NCI-H345 treated with DMSO at 0.1 percent for 48 hours (cell line): ENCODE measurements around the gene KDM4C.
"Not testable (repeated sequence)": the region's sequence is repeated elsewhere in the genome, so short reads cannot be mapped to it uniquely, and the experiment has no call there.

Experiments
- DNase-seq: peaks from one replicate; lab custom pipeline; 2025; ENCODE audit not compliant: unreplicated experiment; lab: John Stamatoyannopoulos, UW

The KDM4C gene

GRCh38 chr9:6928863-6929262, 171.1 kb downstream of the KDM4C start:
- DNase-seq: no peak

DNA sequence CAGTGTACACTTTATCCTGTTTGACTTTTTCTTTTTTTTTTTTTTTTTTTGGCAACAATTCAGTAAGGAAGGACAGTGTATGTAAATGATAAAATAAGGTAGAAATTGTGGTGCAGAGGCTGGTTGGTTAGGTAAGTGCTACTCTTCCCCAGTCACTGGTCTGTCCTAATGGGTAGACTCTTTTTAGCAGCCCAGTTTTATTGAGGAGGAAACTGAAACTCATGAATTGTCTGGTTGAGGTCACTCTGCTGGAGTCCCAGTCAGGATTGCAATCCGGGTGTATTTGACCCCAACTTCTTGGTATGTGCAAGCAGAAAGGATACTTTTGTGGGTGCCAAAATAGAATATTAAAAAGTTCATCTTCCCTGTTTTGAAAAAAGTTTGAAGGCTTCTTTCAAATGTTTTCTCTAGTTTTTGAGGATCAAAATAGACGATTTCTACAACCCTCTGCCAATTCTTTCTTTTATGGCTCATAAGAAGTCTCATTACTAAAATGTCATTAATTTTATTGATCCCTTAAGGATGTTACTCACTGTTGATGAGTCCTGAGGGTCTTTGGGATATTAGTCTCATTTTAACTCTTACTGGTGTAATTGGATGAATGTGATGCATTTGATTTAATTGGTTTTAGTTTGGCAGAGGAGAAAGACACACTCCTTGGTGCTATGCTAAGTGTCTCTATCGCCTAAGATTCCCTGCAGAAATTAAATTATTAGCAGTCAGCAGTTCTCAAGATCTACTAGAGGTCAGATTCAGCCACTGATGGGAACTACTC, 171.9 kb downstream of the KDM4C start:
- DNase-seq: no peak

DNA sequence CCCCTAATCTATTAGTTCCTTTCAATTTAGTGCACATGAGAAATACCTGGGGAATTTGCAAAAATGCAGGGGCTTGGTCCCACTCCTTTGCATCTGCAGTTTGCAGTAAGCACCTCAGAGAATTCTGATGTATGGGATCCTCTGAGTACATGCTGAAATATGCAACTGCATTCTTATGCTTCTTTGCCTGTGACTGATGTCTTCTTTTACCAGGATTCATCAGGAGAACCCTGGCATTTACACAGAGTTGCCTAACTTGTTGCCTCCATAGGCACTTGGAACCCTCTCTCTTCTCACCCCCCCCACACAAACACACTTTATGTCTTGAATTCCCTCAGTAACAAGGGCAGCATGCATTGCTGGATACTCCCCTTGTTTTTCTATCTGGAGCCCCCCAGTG, 173.1 kb downstream of the KDM4C start:
- no peak for DNase-seq

GRCh38 chr9:6931913-6932312, 174.1 kb downstream of the KDM4C start:
- DNase-seq: no peak

- DNase-seq: no peak
These were observed 178.3 kb downstream of the KDM4C start for GRCh38 chr9:6936103-6936502.

DNA sequence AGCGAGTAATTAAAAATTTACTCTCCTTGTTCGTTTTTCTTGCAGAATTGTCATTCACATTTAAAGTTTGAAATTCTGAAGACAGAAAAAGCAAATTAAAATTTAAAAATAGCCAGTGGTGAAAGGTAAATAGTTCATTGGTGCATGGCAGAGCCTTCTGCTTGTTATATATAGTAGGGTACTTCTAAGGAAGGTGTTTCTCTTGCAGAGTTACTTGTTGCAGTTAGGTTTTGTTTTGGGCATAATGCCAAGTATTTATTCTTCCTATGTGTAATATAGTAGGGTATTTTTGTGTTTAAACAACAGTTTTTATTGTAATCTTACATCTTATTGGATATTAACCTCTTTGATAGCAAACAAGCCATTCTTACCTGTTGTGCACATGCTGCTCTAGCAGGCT, 179.4 kb downstream of the KDM4C start:
- no peak for DNase-seq

DNA sequence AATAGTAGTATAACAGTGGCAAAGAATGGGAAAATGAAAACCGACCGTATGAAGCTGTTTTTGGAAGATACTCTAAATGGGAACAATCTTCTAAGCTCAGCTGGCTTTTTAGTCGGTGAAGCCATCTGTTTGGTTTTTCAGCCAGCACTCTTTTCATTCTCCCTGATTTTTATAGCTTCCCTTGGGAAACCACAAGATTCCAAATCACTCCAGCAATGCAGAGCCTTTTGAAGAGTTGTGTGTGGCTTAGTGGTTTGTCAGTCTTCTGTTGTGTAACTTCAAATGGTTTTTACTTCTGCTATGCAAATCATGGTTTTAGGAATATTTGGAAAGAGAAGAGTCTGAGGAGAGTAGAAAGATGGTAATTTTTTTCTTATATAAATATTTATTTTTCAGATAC, 180.7 kb downstream of the KDM4C start:
- DNase-seq: no peak

GRCh38 chr9:6938873-6939272, 181.1 kb downstream of the KDM4C start:
- no peak for DNase-seq

DNA sequence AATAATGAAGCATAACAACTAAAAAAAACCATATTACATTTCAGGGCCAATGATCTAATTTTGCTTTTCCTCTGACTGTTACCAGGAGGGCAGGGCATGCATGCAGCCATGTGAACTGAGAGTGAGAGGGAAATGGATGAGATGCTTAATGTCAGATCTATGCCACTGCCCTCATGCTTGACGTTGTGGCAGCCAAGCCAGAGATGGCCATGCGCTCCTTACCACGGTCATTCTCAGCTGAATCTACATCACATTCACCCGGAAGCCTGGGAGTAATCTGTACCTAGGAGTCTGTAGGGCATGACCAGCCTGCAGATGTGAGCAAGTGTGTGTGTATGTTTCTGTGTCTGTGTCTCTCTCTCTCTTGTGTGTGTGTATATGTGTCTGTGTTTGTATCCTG, 183.7 kb downstream of the KDM4C start:
- DNase-seq: no peak

- no peak for DNase-seq
These were observed 184.6 kb downstream of the KDM4C start for GRCh38 chr9:6942406-6942805.

DNA sequence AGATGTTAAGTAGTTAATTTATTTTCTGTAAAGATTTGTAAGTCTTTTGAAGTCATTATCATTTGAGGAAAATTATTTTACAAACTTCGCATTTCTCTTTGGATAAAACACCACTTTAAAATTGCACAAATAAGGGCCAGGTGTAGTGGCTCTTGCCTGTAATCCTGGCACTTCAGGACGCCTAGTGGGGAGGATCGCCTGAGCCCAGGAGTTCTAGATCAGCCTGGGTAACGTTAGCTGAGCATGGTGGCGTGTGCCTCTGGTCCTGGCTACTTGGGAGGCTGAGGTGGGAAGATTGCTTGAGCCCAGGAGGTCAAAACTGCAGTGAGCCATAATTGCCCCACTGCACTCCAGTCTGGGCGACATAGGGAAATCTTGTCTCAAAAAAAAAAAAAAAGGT, 185.5 kb downstream of the KDM4C start:
- no peak for DNase-seq

DNA sequence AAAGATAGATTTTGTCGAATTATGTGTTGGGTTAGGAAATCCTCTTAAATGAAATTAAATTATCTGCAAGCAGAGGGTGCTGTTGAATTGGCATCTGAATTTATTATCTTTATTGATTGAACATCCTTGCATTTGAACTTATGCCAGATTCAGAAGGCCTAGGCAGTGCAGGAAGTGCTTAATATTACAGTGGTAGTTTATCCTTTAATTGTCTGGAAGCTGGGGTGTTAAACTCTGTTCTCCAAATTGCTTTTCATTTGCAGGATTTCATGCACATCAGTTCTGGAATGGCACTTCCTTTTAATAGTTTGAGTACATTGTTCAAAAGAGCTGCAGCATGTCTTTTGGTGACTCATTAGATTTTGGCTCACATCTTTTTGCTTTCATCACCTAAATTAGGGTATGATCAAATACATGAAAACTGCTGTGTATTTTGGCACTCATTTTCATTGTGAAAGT, 186.3 kb downstream of the KDM4C start:
- DNase-seq: peak; percentile 29

GRCh38 chr9:6944896-6945295, 187.1 kb downstream of the KDM4C start:
- DNase-seq: no peak

DNA sequence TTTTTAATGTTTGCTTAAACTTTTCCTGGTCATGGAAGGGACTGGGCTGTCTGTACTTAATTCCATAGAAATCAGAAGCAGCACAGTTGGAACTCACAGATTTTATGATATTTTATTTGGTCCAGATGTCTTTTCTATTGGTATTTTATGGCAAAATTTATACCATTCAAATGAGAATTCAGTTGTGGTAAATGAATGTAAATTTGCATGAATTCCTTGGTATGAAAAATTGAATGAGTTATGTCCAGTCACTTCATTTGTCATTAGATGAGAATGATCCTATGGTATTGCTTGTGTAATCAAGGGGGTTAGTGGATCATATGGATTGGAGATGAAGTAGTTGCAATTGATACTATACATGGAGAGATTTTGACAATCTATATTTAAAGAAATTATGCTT, 188.0 kb downstream of the KDM4C start:
- no peak for DNase-seq

GRCh38 chr9:6946583-6947166, 188.9 kb downstream of the KDM4C start:
- DNase-seq: no peak

- DNase-seq: not testable (repeated sequence)
These were observed 191.1 kb downstream of the KDM4C start for GRCh38 chr9:6948921-6949320.

GRCh38 chr9:6955251-6955921, 197.6 kb downstream of the KDM4C start:
- peak; percentile 70 for DNase-seq

DNA sequence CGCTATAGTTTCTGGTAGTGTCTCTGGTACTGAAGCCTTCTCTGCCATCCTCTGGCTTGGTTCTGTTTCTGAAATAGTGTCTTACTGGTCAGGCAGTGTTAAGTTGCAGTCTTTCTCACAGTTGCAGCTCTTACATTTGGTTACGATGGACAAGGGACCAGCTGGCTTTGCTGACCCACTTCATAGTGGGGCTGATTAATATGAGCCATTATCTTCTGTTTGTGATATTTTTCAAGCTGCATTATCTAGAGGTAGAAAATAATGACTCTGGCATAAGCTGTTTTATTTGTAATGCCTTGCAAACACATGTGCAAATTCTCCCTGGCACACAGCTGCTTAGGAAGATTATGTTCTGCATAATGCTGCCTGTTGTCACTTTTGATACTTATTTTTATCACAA, 199.1 kb downstream of the KDM4C start:
- no peak for DNase-seq

- DNase-seq: no peak
These were observed 201.7 kb downstream of the KDM4C start for GRCh38 chr9:6959270-6960000.

GRCh38 chr9:6960777-6961176, 203.0 kb downstream of the KDM4C start:
- no peak for DNase-seq

GRCh38 chr9:6961845-6962522, 204.2 kb downstream of the KDM4C start:
- no peak for DNase-seq
